Measurements from ENCODE around the gene STRIP2.

STRIP2 gene, protein sequence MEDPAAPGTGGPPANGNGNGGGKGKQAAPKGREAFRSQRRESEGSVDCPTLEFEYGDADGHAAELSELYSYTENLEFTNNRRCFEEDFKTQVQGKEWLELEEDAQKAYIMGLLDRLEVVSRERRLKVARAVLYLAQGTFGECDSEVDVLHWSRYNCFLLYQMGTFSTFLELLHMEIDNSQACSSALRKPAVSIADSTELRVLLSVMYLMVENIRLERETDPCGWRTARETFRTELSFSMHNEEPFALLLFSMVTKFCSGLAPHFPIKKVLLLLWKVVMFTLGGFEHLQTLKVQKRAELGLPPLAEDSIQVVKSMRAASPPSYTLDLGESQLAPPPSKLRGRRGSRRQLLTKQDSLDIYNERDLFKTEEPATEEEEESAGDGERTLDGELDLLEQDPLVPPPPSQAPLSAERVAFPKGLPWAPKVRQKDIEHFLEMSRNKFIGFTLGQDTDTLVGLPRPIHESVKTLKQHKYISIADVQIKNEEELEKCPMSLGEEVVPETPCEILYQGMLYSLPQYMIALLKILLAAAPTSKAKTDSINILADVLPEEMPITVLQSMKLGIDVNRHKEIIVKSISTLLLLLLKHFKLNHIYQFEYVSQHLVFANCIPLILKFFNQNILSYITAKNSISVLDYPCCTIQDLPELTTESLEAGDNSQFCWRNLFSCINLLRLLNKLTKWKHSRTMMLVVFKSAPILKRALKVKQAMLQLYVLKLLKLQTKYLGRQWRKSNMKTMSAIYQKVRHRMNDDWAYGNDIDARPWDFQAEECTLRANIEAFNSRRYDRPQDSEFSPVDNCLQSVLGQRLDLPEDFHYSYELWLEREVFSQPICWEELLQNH

GRCh38 chr7:129433847-129434674 lies at the start of gene STRIP2:
TSS of gene STRIP2 (plus strand) at chr7:129434432. CDS start at chr7:129434473, 41 bp downstream.
- DNase-seq (ENCODE audit: insufficient read length, low spot score) = peak; percentile 74
- FAIRE-seq = no peak
- TF ChIP-seq, protein P1, sequence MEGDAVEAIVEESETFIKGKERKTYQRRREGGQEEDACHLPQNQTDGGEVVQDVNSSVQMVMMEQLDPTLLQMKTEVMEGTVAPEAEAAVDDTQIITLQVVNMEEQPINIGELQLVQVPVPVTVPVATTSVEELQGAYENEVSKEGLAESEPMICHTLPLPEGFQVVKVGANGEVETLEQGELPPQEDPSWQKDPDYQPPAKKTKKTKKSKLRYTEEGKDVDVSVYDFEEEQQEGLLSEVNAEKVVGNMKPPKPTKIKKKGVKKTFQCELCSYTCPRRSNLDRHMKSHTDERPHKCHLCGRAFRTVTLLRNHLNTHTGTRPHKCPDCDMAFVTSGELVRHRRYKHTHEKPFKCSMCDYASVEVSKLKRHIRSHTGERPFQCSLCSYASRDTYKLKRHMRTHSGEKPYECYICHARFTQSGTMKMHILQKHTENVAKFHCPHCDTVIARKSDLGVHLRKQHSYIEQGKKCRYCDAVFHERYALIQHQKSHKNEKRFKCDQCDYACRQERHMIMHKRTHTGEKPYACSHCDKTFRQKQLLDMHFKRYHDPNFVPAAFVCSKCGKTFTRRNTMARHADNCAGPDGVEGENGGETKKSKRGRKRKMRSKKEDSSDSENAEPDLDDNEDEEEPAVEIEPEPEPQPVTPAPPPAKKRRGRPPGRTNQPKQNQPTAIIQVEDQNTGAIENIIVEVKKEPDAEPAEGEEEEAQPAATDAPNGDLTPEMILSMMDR (IDR thresholded peaks at IDR 0.05; ENCODE audit: insufficient read depth, missing control alignments) = no peak

DNA sequence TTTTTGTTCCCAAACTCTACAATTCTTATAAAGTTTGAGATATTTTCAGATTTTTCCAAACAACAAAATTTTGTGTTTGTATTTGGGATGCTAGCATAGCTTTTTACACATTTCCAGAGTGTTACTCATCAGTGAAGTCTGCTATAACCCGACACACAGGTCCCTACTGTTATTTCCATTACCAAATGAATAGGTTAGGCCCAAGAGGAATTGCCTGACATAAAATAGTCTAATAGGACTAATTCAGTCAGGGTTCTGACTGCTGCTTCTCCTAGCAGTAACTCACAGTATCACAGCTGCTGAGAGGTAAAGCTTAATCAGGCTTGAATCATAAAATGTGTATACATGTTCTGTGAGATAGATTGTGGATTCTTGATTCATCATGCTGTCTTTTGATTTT lies 49.1 kb upstream of the STRIP2 start:
- FAIRE-seq (no peak), DNase-seq (ENCODE audit: insufficient read length, low spot score) (no peak)
- TF ChIP-seq, protein P1 (IDR thresholded peaks at IDR 0.05; ENCODE audit: insufficient read depth, missing control alignments) = no peak

DNA sequence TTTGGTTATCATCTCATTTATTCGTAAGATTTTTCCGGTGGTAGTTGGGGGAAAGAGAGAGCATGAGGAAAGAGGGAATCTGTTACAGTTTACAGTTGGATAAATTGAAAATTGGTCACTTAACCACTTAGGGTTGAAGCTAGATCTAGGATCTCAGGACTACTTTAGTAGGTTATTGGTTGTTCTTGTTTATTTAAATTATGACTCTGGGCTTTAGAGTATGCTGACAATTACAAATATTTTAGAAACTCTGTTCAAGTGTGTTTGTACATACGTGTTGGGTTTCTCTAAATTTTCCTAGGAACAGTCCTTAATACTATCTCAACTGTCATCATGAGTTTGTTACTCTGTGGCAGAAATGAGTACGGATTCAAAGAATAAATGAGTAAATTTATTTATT lies 48.6 kb upstream of the STRIP2 start:
- TF ChIP-seq, protein P1 (IDR thresholded peaks at IDR 0.05; ENCODE audit: insufficient read depth, missing control alignments) = no peak
- no peak for FAIRE-seq
- DNase-seq (ENCODE audit: insufficient read length, low spot score) = no peak

GRCh38 chr7:129386506-129386905 lies 47.7 kb upstream of the STRIP2 start:
- TF ChIP-seq, protein P1 (IDR thresholded peaks at IDR 0.05; ENCODE audit: insufficient read depth, missing control alignments) = no peak
- DNase-seq (ENCODE audit: insufficient read length, low spot score) (no peak), FAIRE-seq (no peak)

GRCh38 chr7:129387537-129387936 lies 46.7 kb upstream of the STRIP2 start:
- DNase-seq (ENCODE audit: insufficient read length, low spot score) (no peak), FAIRE-seq (no peak)
- TF ChIP-seq, protein P1 (IDR thresholded peaks at IDR 0.05; ENCODE audit: insufficient read depth, missing control alignments) = no peak

GRCh38 chr7:129388333-129389098 lies 45.7 kb upstream of the STRIP2 start:
- FAIRE-seq (peak; percentile 32), DNase-seq (ENCODE audit: insufficient read length, low spot score) (no peak)
- TF ChIP-seq, protein P1 (IDR thresholded peaks at IDR 0.05; ENCODE audit: insufficient read depth, missing control alignments) = no peak
